Smooth muscle cell (in vitro differentiated cells): ENCODE measurements around the gene ENTREP3. TPM values are rescaled to one million over a fixed set of nuclear protein-coding genes. Genes with fewer than 3 reads are reported as not detected.

Experiments used
- DNase-seq: peaks from one replicate; lab custom pipeline; 2025; ENCODE audit not compliant: unreplicated experiment; lab: John Stamatoyannopoulos, UW
- H2AFZ ChIP-seq: fragments of 200-600 bp; sonication (generic); 2 replicates; pipeline ENCODE4 v1.6.0; 2016; ENCODE audit warnings: antibody characterized with exemption, low read depth, mild to moderate bottlenecking
- H3F3A ChIP-seq: fragments of 200-600 bp; sonication (generic); 2 replicates; pipeline ENCODE4 v1.6.0; 2017; ENCODE audit warnings: antibody characterized with exemption, low read depth
- H3K27ac ChIP-seq: fragments of 200-600 bp; sonication (generic); 2 replicates; pipeline ENCODE4 v1.5.1; 2016; ENCODE audit warnings: low read depth, mild to moderate bottlenecking
- H3K27me3 ChIP-seq: fragments of 200-600 bp; sonication (generic); 2 replicates; pipeline ENCODE4 v1.6.1; 2016; ENCODE audit warnings: low read depth, mild to moderate bottlenecking
- H3K36me3 ChIP-seq: fragments of 200-600 bp; sonication (generic); 2 replicates; pipeline ENCODE4 v1.5.1; 2016; ENCODE audit warnings: low read depth
- H3K4me1 ChIP-seq: fragments of 200-600 bp; sonication (generic); 2 replicates; pipeline ENCODE4 v1.5.1; 2016; ENCODE audit warnings: low read depth
- H3K4me2 ChIP-seq: fragments of 200-600 bp; sonication (generic); 2 replicates; pipeline ENCODE4 v1.6.0; 2016; ENCODE audit warnings: mild to moderate bottlenecking
- H3K4me3 ChIP-seq: fragments of 200-600 bp; sonication (generic); 2 replicates; pipeline ENCODE4 v1.5.1; 2016; ENCODE audit warnings: mild to moderate bottlenecking
- H3K79me2 ChIP-seq: fragments of 200-600 bp; sonication (generic); 2 replicates; pipeline ENCODE4 v1.6.0; 2016; ENCODE audit warnings: low read depth, mild to moderate bottlenecking
- H3K9ac ChIP-seq: fragments of 200-600 bp; sonication (generic); 2 replicates; pipeline ENCODE4 v1.6.0; 2016; ENCODE audit warnings: low read depth
- H3K9me3 ChIP-seq: fragments of 200-600 bp; sonication (generic); replicated peaks from 2 replicates; pipeline ENCODE4 v1.5.1; 2016; ENCODE audit warnings: low read depth
- H4K20me1 ChIP-seq: fragments of 200-600 bp; sonication (generic); 2 replicates; pipeline ENCODE4 v1.6.0; 2016; ENCODE audit warnings: low read depth
- CTCF ChIP-seq: fragments of 200-600 bp; sonication (generic); IDR thresholded peaks from 2 replicates; pipeline ENCODE4 v1.5.1; 2017; ENCODE audit warnings: borderline replicate concordance, mild to moderate bottlenecking, antibody characterized with exemption; ENCODE audit not compliant: insufficient read depth, poor library complexity, severe bottlenecking
- WGBS: methylation state at CpG from one replicate; pipeline ENCODE4 v1.1.7; 2016; ENCODE audit warnings: low lambda C conversion rate; 5-methylcytosine and 5-hydroxymethylcytosine counted together
- polyA plus RNA-seq: library from polyadenylated mRNA; unstranded; fragments of >200 nt; fragmentation: Nextera tagmentation; extraction: Ambion mirVana; gene quantifications from 2 replicates; pipeline ENCODE4 v1.2.1, GENCODE V29; 2016
- total RNA-seq: library from RNA; depleted of rRNA; stranded (reverse); fragments of >200 nt; gene quantifications from 2 replicates; pipeline ENCODE4 v1.2.3, GENCODE V29; 2014

Gene ENTREP3
- total and polyA plus RNA-seq, 2 experiments from 2014 or later, result 14.7 to 30.9 TPM

DNA sequence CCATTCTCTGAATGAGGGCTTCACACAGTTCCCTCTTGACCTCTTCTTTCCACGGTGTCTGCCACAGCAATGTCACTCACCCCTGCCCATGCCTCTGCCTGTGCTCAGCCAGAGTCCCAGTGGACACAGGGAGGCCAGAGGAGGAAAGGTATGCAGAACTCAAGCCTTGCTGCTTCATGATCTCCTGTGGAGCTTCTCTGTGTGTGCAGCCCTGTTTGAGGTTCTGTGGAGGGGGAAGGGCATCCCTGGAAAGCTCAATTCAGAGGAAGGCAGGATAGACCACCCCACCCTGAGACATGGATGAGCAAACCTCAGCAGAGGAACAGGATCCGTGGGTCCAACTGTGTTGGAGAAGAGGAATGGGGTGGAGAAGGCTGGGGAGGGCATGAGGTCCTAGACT, 24.0 kb upstream of the ENTREP3 start:
- Histone ChIP-seq H3K4me1 (peaks cover 18% of the 10 kb centered on the region), H3F3A (no peaks in the 10 kb centered on the region), H3K27me3 (no peaks in the 10 kb centered on the region), H4K20me1 (no peaks in the 10 kb centered on the region), H3K27ac (no peak overlapping the region), H3K9ac (no peak overlapping the region), H3K79me2 (no peaks in the 10 kb centered on the region), H3K9me3 (no peaks in the 10 kb centered on the region), H2AFZ (no peak overlapping the region), H3K36me3 (no peaks in the 10 kb centered on the region), H3K4me3 (no peak overlapping the region), H3K4me2 (no peak overlapping the region)
- no peak for TF ChIP-seq CTCF
- WGBS, result 73% methylated on average over 2 of the region's 2 CpGs
- DNase-seq, result no peak

DNA sequence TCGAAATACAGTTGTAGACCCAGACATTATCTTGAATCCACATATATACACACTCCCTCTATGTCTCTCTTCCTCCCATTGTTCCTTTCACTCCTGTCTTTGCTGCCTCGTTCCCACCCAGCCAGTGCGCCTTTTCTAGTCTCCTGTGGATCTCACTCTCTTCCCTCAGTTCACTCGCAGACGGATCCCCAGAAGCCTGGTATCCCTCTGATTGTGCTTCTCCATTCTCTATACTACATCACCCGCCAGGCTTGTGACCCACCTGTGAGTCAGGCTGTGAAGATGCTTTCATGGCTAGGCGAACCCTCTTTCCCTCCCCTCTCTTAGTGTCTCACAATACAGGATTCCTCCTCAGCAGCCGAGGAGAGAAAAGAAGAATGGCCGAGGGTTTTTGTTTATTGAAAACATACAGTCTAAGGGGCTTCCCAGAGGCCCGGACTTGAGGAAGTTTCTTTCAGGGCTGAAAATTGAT, 23.4 kb upstream of the ENTREP3 start:
- DNase-seq, result no peak
- no peaks in the 10 kb centered on the region for H3K27me3 ChIP-seq
- TF ChIP-seq CTCF, result no peak
- no peaks in the 10 kb centered on the region for H3K36me3 ChIP-seq
- no peak overlapping the region for H2AFZ ChIP-seq
- no peak overlapping the region for H3K9ac ChIP-seq
- peak overlapping the region; percentile 85 for H3K4me3 ChIP-seq
- H3K4me2 ChIP-seq, result peak overlapping the region; percentile 100
- 66% methylated on average over 10 of the region's 10 CpGs for WGBS
- H3F3A ChIP-seq, result no peaks in the 10 kb centered on the region
- no peaks in the 10 kb centered on the region for H3K79me2 ChIP-seq
- H3K27ac ChIP-seq, result no peak overlapping the region
- no peaks in the 10 kb centered on the region for H3K9me3 ChIP-seq
- no peaks in the 10 kb centered on the region for H4K20me1 ChIP-seq
- peaks cover 18% of the 10 kb centered on the region for H3K4me1 ChIP-seq

DNA sequence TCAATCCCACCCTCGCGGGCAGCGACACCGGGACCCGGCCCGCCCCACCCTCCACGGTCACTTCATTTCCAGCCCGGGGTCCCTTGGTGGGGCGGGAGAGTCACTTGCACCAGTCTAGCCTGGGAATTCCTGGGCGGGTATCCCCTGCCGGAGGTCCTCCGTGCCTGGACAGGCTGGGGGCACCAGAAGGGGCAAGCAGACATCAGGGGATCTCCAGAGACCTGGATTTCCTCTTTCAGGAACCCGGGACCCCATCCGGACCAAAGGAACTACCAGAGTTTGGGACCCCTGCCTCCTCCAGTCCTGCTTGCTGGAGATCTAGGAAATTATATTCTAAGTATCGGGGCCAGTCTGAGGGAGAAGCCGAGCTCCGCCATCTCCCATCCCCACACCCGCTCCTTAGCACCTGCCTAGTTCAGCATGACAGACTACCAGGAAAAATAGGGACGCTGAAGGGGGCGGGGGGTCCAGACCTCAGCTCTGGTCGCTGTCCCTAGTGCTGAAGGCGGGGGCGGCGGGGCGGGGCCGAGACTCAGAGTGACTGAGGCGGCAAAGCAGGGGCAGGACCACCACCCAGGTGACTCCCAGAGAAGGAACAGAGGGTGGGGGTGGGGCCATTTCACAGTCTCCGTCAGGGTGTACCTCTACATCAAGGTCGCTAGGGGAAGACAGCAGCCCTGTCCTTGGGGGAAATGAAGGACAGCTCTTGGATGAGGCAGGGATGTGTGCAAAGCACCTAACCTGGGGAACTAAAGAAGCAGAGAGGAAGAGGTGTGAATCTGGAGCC, 22.8 kb upstream of the ENTREP3 start:
- DNase-seq, result peak; percentile 50
- Histone ChIP-seq H3K4me2 (peak overlapping the region; percentile 100), H3K79me2 (peaks cover under 1% of the 10 kb centered on the region), H2AFZ (peak overlapping the region; percentile 90), H3K9me3 (no peaks in the 10 kb centered on the region), H3K27ac (no peak overlapping the region), H3K27me3 (no peaks in the 10 kb centered on the region), H3K4me1 (peaks cover 18% of the 10 kb centered on the region), H3F3A (no peaks in the 10 kb centered on the region), H3K36me3 (no peaks in the 10 kb centered on the region), H3K9ac (no peak overlapping the region), H4K20me1 (no peaks in the 10 kb centered on the region), H3K4me3 (peak overlapping the region; percentile 85)
- 3% methylated on average over 25 of the region's 29 CpGs for WGBS
- TF ChIP-seq CTCF, result no peak
